Lower leg skin (tissue), 3 donors: ENCODE data around the gene NBEA.

Source experiments
- POLR2A ChIP-seq, 2 donors: fragments of 450-650 bp; IDR thresholded peaks; one replicate each; pipeline ENCODE4 v1.6.1; 2016 to 2017; ENCODE audit warnings: antibody characterized with exemption in 2 of 2, mild to moderate bottlenecking in 1 of 2, moderate library complexity in 1 of 2
- TF ChIP-seq, protein P1 (sequence below), 3 donors: fragments of 450-650 bp; IDR thresholded peaks; one replicate each; pipeline ENCODE4 v1.5.1; 2016; ENCODE audit warnings: antibody characterized with exemption in 3 of 3, mild to moderate bottlenecking in 3 of 3, moderate library complexity in 2 of 3

- TF ChIP-seq, protein P1, sequence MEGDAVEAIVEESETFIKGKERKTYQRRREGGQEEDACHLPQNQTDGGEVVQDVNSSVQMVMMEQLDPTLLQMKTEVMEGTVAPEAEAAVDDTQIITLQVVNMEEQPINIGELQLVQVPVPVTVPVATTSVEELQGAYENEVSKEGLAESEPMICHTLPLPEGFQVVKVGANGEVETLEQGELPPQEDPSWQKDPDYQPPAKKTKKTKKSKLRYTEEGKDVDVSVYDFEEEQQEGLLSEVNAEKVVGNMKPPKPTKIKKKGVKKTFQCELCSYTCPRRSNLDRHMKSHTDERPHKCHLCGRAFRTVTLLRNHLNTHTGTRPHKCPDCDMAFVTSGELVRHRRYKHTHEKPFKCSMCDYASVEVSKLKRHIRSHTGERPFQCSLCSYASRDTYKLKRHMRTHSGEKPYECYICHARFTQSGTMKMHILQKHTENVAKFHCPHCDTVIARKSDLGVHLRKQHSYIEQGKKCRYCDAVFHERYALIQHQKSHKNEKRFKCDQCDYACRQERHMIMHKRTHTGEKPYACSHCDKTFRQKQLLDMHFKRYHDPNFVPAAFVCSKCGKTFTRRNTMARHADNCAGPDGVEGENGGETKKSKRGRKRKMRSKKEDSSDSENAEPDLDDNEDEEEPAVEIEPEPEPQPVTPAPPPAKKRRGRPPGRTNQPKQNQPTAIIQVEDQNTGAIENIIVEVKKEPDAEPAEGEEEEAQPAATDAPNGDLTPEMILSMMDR (IDR thresholded peaks at IDR 0.05): peak in 1 of 3 donors; percentile 60
- no peak for TF ChIP-seq POLR2A (IDR thresholded peaks at IDR 0.05)
These were observed 778.9 kb downstream of the NBEA start for GRCh38 chr13:35720690-35721554.
